NCI-H2171 treated with DMSO at 0.1 percent for 48 hours (cell line): ENCODE measurements around the gene HAX1.
"Not testable (repeated sequence)": the region's sequence is repeated elsewhere in the genome, so short reads cannot be mapped to it uniquely, and the experiment has no call there.

ENCODE experiments used
- DNase-seq: peaks from one replicate; lab custom pipeline; 2025; lab: John Stamatoyannopoulos, UW

The HAX1 gene

DNA sequence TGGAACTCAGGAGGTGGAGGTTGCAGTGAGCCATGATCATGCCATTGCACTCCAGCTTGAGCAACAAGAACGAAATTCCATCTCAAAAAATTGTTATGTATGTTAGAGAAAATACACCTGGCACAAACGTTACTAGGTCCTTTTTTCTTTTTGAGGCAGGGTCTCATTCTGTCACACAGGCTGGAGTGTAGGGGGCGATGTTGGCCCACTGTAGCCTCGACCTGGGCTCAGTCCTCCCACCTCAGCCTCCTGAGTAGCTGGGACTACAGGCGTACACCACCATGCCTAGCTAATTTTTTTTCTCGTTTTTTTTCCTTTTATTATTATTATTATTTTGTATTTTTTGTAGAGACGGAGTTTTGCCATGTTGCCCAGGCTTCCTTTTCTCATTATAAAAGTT is 4.4 kb downstream of the HAX1 start:
- no peak for DNase-seq

DNA sequence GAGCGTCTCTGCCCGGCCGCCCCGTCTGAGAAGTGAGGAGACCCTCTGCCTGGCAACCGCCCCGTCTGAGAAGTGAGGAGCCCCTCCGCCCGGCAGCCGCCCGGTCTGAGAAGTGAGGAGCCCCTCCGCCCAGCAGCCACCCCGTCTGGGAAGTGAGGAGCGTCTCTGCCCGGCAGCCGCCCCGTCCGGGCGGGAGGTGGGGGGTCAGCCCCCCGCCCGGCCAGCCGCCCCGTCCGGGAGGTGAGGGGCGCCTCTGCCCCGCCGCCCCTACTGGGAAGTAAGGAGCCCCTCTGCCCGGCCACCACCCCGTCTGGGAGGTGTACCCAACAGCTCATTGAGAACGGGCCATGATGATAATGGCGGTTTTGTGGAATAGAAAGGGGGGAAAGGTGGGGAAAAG is 15.2 kb downstream of the HAX1 start:
- not testable (repeated sequence) for DNase-seq

DNA sequence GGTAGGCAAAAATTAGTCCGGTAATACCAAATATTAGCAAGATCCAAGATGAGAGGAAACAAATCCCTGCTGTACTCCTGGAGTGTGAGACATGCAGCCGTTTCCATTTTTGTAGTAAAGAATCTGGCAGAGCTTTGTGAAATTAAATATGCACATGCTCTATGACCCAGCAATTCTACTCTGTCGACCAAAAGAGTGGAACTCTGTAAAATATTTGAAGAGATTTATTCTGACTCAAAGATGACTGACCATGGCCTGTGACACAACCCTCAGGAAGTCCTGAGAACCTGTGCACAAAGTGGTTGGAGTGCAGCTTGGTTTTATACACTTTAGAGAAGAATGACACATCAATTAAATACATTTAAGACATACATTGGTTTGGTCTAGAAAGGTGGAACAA is 16.2 kb downstream of the HAX1 start:
- DNase-seq: no peak

DNA sequence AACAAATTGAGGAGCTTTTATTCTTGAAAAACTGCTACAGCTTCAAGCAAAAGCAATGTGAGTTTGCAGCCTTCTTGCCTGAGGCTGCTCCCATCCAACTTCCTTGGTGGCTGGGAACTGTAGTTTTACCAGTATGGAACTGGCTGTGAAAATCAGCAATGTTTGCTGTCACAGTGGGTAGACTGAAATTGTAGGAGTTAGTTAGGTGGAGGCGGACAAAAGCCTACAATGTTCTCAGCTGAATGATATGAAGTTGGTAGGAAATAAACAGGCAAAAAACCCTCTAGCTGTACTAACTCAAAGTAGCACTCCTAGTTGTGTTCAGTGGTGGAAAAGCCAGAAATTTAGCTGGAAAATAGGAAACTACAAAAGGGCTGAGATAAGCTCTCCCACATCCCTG is 18.5 kb downstream of the HAX1 start:
- no peak for DNase-seq

DNA sequence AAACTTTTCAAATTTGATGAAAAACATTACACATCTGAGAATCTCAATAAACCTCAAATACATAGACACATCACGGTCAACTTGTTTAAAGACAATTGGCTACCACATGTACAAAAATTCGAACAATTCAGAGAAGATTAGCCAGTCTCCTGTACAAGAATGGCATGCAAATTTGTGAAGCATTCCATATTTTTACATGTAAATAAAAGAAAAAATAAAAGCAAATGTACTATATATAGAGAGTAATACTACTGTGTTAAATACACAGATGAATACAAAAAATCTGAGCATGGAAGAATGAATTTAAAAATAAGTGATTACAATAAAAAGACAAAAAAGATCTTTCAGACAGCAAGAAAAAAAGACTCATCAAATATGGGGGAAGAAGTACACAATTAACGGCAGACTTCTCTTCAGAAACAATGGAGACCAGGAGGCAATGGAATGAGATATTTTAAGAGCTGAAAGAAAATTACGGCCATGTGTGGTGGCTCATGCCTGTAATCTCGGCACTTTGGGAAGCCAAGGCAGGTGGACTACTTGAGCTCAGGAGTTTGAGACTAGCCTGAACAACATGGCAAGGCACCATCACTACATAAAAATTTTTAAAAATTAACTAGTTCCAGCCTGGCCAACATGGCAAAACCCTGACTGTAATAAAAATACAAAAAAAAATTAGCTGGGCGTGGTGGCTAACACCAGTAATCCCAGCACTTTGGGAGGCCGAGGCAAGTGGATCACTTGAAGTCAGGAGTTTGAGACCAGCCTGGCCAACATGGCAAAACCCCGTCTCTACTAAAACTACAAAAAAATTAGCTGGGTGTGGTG is 23.2 kb downstream of the HAX1 start:
- DNase-seq: peak; percentile 47

DNA sequence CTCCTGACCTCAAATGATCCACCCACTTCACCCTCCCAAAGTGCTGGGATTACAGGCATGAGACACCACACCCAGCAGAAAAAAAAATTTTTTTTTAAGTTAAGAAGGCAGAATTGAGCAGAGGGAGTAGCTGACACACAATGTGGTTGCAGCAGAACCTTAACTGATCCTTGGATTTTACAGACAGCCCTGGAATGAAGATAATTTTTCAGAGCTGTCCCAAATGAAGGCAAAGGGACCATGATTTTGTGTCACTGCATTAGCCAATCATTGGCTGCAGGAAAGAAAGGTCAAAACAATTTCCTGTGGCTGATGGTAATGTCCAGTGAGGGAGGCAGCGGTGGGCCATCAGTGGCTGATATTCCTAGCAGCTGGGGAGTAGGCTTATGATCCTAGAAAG is 29.2 kb downstream of the HAX1 start:
- no peak for DNase-seq

DNA sequence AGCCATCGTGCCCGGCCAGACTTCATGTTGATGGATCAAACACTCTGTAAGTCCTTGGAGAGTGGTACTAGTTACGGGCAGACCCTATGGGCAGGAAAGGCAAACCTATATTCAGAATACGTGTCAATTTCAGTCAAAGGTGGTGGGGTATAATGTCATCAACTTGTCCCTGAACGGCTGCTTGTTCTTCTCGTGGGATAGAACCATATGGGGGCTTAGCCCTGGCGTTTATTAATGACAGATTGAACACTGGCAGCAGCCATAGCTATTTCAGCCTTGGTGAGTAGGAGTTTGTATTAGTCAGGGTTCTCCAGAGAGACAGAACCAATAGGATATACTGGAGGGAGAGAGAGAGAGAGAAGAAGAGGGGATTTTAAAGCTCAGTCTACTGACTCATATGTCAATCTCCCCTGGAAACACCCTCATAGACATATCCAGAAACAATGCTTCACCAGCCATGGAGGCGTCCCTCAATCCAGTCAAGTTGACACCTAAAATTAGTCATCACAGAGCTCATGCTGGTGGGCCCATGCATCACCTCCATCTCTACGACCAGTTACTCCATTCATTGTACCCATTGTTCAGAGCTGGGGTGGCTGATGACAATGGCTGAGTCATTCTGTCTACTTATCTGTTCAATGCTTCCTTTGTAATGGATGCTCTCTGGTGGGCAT is 32.4 kb downstream of the HAX1 start:
- no peak for DNase-seq

DNA sequence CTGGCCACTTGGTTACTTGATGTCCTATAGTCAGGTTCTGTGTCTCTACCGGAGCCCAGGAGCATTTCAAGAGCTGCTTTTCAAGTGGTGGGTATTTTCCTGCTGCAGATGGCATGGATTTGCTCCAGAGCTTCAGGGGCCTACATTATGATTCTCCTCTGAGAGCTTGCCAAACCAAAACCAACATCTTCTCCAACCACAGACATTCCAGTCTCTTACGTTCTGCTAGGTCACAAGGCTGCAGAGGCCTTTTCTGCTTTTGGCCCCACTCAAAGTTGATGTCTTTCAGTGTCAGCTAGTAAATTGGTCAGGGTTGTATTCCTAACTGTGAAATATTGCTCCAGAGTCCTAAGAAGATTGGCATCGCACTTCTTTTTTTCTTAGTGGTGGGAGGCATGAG is 33.7 kb downstream of the HAX1 start:
- no peak for DNase-seq

DNA sequence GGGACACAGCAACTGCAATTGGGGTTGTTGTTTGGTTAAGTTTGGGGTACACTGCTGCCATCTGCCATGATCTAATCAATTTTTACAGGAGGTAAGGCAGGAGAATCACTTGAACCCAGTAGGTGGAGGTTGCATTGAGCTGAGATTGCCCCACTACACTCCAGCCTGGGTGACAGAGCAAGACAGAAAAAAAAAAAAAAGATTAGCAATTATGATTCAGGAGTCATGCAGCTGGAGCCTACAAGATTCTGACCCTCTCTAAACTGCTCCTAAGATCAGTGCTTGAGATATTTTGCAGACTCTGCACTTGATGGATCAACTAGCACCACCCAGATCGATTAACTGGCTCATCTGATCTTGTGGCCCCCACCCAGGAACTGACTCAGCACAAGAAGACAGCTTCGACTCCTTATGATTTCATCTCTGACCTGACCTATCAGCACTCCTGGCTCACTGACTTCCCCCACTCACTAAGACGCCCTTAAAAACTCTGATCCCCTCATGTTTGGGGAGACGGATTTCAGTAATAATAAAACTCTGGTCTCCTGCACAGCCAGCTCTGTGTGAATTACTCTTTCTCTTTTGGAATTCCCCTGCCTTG is 35.3 kb downstream of the HAX1 start:
- DNase-seq: not testable (repeated sequence)

DNA sequence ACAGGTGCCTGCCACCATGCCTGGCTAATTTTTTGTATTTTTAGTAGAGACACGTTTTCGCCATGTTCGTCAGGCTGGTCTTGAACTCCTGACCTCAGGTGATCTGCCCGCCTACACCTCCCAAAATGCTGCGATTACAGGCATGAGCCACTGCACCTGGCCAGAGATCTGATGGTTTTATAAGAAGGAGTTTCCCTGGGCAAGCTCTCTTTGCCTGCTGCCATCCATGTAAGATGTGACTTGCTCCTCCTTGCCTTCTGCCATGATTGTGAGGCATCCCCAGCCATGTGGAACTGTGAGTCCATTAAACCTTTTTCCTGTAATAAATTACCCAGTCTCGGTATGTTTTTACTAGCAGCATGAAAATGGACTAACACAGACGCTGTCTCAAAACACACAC is 36.7 kb downstream of the HAX1 start:
- not testable (repeated sequence) for DNase-seq

DNA sequence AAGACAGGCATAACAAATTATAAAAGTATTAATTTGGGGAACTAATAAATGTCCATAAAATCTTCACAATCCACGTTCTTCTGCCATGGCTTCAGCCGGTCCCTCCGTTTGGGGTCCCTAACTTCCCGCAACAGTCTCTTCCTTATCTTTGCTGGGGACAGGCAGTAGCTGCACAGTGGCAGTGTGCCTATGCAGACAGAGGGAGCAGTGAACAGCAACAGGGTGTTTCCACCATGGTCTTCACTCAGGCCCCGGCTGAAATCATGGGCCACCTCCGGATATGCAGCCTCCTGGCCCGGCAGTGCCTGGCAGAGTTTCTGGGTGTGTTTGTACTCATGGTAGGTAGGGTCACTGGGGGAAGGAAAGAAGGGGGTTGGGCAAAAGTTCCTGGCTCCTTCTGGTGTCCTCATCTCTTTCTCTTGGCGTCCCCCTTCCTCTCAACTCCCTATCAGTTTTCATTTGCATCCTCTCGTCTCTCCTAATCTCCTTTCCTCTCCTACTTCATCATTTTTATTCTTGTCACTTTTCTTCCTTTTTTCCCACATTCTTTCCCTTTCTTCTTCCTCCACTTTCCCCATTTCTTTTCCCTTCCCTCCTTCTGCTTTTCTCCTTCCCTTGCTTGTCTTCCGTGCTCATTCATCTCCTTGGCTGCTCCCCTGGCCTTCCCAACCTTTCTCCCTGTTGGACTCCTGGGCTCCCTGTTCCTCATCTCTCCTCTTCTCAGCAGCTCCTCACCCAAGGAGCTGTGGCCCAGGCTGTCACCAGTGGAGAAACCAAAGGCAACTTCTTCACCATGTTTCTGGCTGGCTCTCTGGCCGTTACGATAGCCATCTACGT is 40.0 kb downstream of the HAX1 start:
- DNase-seq: not testable (repeated sequence)

DNA sequence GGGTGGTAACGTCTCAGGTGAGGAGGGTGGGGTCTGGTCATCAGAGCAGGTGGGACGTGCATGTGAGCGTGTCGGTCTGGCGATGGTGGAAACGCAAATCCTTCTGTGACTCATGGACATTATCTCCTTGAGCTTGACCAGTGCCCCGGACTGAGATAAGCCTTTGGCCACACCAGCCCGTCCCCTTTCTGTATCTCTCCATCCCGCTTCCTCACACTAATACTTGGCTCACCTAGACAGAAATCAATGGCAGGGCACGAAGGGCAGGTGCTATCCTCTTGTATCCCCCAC is 40.6 kb downstream of the HAX1 start:
- DNase-seq: no peak

DNA sequence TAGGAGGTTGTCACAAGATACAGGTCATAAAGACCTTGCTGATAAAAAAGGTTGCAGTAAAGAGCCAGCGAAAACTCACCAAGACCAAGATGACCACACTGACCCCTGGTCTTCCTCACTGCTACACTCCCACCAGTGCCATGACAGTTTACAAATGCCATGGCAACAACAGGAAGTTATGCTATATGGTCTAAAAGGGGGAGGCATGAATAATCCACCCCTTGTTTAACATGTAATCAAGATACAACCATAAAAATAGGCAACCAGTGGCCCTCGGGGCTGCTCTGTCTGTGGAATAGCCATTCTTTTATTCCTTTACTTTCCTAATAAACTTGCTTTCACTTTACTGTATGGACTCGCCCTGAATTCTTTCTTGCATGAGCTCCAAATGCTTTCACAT is 41.8 kb downstream of the HAX1 start:
- DNase-seq: not testable (repeated sequence)

DNA sequence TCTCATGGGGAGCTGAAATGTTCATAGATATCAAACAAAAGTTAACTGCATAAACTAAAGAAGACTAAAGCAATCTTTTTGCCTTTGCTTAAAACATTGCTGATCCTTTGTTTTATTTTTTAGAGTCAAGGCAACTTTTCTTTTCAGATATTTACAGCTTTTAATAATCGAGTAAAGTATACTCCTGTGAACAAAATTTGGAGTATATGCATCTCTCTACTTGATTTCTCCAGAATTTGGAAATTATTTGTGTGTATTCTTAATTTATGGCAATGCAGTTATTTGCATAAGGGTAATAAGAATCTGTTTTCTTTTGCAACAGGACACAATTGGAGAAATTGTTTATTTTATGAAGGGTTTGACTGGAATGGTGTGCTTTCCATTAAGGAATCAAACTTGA is 44.3 kb downstream of the HAX1 start:
- no peak for DNase-seq

DNA sequence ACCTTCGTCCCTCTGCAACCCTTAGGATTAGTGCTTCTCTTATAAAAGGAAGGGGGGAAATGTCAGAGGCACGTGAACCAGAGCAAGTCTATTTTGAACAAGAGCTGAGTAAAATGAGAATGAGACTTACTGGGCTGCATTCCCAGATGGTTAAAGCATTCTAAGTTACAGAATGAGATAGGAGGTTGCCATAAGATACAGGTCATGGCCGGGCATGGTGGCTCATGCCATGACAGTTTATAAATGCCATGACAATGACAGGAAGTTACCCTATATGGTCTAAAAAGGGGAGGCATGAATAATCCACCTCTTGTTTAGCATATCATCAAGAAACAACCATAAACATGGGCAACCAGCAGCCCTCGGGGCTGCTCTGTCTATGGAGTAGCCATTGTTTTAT is 46.0 kb downstream of the HAX1 start:
- no peak for DNase-seq

DNA sequence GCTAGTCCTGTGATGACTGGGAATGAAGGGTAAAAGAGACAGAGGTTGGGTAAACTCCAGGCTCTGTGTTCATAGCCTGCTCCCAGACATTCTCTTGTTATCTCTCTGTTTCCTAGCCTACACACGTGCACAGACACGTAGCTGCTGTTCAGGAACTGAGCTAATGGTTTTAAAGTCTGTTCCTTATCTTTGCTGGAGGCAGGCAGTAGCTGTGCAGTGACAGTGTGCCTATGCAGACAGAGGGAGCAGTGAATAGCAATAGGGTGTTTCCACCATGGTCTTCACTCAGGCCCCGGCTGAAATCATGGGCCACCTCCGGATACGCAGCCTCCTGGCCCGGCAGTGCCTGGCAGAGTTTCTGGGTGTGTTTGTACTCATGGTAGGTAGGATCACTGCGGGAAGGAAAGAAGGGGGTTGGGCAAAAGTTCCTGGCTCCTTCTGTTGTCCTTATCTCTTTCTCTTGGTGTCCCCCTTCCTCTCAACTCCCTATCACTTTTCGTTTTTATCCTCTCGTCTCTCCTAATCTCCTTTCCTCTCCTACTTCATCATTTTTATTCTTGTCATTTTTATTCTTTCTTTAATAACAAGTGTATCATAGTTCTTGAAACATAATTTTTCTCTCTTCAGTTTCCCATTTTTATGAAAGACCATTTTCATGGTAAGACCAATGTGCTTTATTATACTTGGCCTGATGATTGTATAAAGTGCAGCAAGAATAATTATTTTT is 48.6 kb downstream of the HAX1 start, which contains the start of gene AQP10:
Gene AQP10, plus strand, starts transcription at position 212 of the 727 bp plus-strand sequence. Its CDS starts 63 bp downstream, at position 275.
- peak; percentile 3 for DNase-seq

DNA sequence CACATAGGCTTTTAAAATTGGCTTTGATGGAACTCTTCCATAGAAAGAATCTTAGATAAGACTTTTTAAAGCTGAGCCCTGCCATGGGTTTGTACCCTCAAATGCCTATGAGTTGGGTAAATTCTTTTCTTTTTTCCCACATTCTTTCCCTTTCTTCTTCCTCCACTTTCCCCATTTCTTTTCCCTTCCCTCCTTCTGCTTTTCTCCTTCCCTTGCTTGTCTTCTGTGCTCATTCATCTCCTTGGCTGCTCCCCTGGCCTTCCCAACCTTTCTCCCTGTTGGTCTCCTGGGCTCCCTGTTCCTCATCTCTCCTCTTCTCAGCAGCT is 49.1 kb downstream of the HAX1 start:
- not testable (repeated sequence) for DNase-seq

DNA sequence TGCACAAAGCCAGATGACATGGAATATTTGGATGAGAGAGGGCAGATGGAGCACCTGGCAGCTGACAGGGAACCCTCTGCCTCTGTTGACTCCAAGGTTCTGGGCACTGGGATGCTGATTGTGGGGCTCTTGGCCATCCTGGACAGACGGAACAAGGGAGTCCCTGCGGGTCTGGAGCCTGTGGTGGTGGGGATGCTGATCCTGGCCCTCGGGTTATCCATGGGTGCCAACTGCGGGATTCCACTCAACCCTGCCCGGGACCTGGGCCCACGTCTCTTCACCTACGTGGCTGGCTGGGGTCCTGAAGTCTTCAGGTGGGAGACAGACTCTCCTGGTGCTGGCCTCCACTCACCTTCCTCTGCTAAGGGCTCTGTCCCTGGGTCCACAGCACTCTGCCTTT is 51.1 kb downstream of the HAX1 start:
- DNase-seq: no peak

DNA sequence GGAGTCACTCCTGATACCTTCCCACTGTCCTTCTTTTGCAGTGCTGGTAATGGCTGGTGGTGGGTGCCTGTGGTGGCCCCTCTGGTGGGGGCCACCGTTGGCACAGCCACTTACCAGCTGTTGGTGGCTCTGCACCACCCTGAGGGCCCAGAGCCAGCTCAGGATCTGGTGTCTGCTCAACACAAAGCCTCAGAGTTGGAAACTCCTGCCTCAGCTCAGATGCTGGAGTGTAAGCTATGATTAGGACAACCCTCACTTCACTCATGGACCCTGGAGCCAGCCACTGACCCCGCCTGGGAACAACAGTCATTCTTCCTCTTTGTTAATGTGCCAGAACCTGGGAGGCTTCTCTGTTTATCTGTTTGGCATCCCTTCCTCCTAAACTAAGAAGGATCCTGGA is 51.8 kb downstream of the HAX1 start:
- no peak for DNase-seq

DNA sequence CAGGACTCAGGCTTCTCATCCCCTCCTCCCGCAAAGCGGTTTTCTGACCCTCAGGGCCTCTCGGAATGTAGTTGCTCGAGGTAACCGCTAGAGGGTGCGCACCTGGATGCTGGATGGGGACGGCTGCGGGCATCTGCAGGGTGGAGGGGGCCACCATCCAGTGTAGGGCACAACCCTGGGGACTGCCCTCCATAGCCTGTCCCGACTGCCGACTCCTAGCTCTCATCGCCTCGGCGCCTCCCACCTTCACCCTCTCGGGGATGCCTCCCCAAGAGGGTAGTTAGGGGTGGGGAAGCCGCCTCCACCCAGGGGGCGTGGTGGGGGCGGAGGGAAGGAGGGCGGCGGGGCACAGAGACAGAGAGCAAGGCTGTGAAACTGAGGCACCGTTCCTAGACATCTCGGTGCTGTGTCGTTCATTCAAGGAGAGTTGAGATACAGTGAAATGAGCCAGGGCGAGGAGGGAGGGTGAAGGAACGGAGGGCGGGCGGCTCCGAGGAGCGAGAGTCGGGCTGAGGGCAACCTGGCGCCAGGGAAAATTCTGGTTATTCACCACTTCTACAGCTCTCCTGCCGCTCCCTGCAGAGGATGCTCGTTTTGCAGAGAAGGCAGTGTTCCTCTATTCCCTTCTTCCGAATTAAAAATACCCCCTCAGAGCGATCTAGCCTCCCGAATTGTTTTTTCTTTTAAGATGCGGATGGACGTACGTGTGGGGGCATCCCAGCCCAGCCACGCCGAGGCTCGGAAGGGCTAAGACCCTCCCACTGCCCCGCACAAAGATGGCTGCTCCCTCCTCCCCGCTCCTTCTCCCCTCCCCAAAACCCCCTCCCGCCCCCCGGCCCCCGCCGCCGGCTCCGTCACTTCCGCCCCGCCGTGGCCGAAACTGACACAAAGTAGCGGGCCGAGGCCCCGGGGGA is 52.5 kb downstream of the HAX1 start, which contains the start of gene ATP8B2:
Gene ATP8B2, plus strand, starts transcription at position 857 of the 914 bp plus-strand sequence. CDS start 2,617 bp downstream, outside the sequence.
- peak; percentile 77 for DNase-seq
